GM19193 (cell line): ENCODE results near the gene LIPT2.

Source experiments
- POLR2A ChIP-seq: IDR thresholded peaks from 4 replicates; pipeline ENCODE4 v1.6.1; 2011; ENCODE audit not compliant: insufficient read depth, insufficient read length; ENCODE audit errors: extremely low read depth

LIPT2 gene

GRCh38 chr11:74474316-74474715 is 19.2 kb downstream of the LIPT2 start:
- TF ChIP-seq POLR2A, result no peak

GRCh38 chr11:74473382-74474173 is 19.9 kb downstream of the LIPT2 start:
- TF ChIP-seq POLR2A, result no peak

DNA sequence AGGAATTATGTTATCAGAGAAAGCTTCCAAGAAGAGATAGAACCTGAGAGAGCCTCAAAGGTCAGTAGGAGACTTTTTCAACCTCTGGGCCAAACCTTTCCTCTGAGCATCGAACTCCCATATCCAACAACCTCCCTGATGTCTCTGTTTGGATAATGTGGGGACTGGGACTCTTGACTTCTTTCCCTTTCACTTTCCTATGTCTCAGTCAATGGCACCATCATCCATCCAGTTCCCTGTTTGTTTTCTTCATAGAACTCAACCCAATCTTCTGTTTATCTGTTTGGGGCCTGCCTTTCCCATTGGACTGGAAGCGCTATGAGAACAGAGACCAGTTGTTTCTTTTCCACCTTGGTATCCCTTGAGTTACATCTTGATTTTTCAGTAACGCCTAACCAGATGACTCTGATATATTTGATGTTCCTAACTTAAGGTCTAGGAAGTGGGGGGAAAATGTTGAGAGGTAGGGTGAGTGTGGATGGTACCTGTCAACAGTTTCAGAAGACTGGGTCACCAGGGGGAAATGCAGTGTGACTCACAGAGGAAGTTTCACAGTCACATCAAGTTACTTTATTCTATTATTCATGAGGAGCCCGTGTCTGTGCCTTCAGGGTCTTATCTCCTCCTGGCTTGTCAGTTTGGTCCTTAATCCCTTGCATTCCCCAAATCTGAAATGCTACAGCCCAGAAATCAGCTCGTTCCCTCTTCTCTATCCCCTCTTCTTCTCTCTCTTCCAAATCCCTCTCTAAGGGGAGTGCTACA is 21.7 kb downstream of the LIPT2 start:
- TF ChIP-seq POLR2A, result no peak

DNA sequence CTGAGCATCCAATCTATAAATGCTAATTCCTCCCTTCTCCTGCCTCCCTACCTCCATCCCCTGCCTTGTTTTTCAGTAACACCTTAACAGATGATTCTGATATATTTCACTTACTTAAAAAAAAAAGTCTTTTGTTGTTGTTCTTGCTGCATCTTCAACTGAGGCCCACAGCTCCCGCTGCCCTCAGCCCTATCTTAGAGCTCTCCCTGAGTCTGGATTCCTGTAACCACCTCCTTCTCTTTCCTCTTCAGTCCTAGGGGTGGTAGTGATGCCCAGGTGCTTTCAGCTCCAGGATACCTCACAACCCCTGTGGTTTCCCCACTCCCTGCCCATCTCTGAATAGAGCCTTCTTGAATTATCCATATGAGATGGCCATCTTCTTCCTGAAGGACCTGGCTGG is 22.5 kb downstream of the LIPT2 start:
- TF ChIP-seq POLR2A, result no peak

GRCh38 chr11:74470526-74470925 is 23.0 kb downstream of the LIPT2 start:
- no peak for TF ChIP-seq POLR2A

DNA sequence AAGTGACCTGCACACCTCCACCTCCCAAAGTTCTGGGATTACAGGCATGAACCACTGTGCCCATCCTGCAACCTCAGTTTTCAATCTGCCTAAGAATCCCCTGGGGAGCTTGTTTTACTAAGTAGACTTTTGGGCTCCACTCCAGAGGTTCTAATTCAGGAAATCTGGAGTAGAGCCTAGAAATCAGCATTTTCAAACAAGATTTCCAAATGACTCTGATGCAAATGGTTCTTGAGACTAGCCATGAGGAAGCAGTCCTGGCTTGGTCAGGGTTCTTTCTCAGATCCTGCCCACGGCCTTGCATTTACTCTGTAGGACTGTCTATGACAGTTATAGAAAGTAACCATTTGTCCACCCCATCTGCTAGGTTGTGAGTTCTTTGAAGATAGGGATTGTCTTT is 24.6 kb downstream of the LIPT2 start:
- no peak for TF ChIP-seq POLR2A

GRCh38 chr11:74468521-74468920 is 25.0 kb downstream of the LIPT2 start:
- TF ChIP-seq POLR2A, result no peak

GRCh38 chr11:74468058-74468457 is 25.5 kb downstream of the LIPT2 start:
- no peak for TF ChIP-seq POLR2A

GRCh38 chr11:74466916-74467885 is 26.3 kb downstream of the LIPT2 start, which contains the start of gene KCNE3:
Gene KCNE3 (minus strand): TSS chr11:74467549. CDS start chr11:74457563, 9,986 bp downstream.
- no peak for TF ChIP-seq POLR2A

DNA sequence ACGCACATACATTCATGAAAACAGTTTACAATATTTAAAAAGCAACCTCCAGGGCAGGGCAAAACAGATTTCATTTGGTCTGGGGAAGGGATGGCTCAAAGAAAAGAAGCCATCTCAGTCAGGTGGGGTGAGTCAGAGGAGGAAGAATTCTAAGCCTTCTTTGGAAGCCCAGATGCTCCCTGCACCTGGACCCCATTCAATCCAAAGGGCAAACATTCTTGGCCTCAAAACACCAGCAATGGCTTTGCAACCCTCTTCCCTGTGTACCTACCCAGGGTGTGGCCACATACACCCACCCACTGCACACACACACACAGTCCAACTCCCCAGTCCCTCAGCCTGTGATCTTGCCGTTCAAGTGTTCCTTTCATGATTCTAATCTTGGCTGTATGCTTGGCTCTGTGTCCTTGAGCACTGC is 28.2 kb downstream of the LIPT2 start:
- no peak for TF ChIP-seq POLR2A

- no peak for TF ChIP-seq POLR2A
Measured at GRCh38 chr11:74464746-74465145, 28.8 kb downstream of the LIPT2 start.

DNA sequence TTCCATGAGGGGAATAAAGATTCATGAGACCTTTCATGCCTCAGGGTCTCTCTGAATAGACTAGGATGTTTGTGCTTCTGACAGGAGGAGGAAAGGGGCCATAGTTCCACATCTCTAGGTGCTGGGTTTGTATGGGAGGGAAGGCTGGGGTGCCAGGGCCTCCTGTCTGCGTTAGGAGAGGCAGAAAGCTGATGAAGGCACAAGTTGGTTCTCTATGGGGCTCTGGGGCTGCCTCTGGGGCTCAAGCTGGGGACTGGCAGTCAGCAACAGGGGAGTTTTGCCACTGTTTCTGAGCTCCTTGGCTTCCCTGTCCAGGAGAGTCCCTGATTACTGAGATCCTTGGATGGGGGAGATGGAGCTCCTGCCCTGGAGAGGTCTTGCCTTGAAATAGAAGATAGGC is 30.3 kb downstream of the LIPT2 start:
- no peak for TF ChIP-seq POLR2A

DNA sequence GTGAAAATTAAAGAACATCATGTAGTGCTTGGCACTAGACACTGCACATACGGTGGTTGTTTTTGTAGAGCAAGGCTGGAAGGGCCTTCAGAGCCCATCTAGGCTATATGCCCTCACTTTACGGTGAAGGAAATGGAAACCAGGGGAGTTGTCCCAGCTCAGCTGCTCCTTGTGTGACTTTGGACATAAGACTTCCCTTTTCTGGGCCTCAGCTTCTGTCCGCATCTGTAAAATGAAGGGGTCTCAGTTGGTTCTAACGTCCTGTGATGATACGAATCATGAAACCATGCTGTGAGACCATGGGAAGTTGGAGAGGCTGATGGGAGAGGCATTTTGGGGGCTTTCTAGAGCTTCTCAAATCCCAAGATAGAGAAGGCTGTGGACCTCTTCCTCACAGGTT is 30.9 kb downstream of the LIPT2 start:
- TF ChIP-seq POLR2A, result no peak

DNA sequence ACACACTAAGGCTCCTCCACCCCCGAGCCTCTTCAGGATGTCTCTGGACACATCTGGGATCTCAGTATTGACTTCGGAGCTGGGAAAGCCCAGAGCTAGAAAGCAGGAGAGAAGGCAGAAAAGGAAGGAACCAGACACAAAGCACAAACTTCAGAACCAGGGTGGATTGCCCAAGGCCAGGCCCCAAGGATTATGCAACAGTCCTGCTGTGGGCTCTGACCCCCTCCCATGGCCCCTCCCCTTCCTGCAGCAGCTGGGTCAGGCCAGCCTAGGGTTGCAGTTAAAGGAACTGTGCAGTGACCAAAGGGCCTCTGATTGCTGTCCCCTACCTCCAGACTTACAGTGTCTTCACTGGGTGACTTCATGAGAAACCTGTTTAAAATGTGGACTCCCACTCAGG is 31.5 kb downstream of the LIPT2 start:
- no peak for TF ChIP-seq POLR2A
